K562 (cell line): ENCODE measurements around the gene MYCBP2. TPM values are rescaled to one million over a fixed set of nuclear protein-coding genes. Genes with fewer than 3 reads are reported as not detected.
A peak's percentile ranks its signal among the peaks of the same experiment; 100 is the strongest.

ENCODE experiments used
- CBFA2T3 ChIP-seq: fragments of 450-650 bp; IDR thresholded peaks from 2 replicates; pipeline ENCODE4 v1.6.1; 2017
- KLF6 ChIP-seq: fragments of 250-450 bp; sonication (Bioruptor Pico); IDR thresholded peaks from 2 replicates; pipeline ENCODE4 v1.4.0; 2020; ENCODE audit warnings: mild to moderate bottlenecking, moderate library complexity, borderline replicate concordance
- MBD2 ChIP-seq: sonication (generic); IDR thresholded peaks from 2 replicates; pipeline ENCODE4 v1.6.1; 2016; ENCODE audit warnings: low read depth, borderline replicate concordance
- MED1 ChIP-seq: sonication (generic); formaldehyde crosslinking; IDR thresholded peaks from 2 replicates; pipeline ENCODE4 v1.8.1; 2023; ENCODE audit warnings: missing genetic modification reagents, borderline replicate concordance
- NFIC ChIP-seq: fragments of 450-650 bp; IDR thresholded peaks from 2 replicates; pipeline ENCODE4 v1.6.1; 2017; ENCODE audit warnings: mild to moderate bottlenecking, inconsistent platforms
- NR2F6 ChIP-seq: fragments of 450-650 bp; formaldehyde crosslinking; IDR thresholded peaks from 2 replicates; pipeline ENCODE4 v1.4.0; 2020; ENCODE audit warnings: mild to moderate bottlenecking
- POLR2AphosphoS2 ChIP-seq: IDR thresholded peaks from 2 replicates; pipeline ENCODE4 v1.6.1; 2012; ENCODE audit warnings: low read length, improper control_type of control experiment
- PRPF4 ChIP-seq: fragments of 200-400 bp; formaldehyde crosslinking; IDR thresholded peaks from one replicate; pipeline ENCODE4 v1.6.1; 2017; ENCODE audit warnings: low read length, low read depth, mild to moderate bottlenecking; ENCODE audit not compliant: insufficient read depth, poor library complexity, severe bottlenecking
- TBP ChIP-seq: optimal IDR thresholded peaks from 2 replicates; pipeline ENCODE3; 2011; ENCODE audit warnings: low read depth, low read length, improper control_type of control experiment
- ZNF121 ChIP-seq: sonication (generic); formaldehyde crosslinking; conservative IDR thresholded peaks from 2 replicates; pipeline ENCODE4 v1.8.0; 2022; ENCODE audit warnings: missing genetic modification reagents
- ZNF165 ChIP-seq: fragments of 250-450 bp; sonication (Bioruptor Pico); IDR thresholded peaks from 2 replicates; pipeline ENCODE4 v1.4.0; 2020; ENCODE audit warnings: borderline replicate concordance
- polyA plus RNA-seq, 8 experiments: library from polyadenylated mRNA; depleted of rRNA in 4 of 8; stranded (reverse) in 5 of 8; unstranded in 3 of 8; fragments of >200 nt; fragmentation: Nextera tagmentation in 2 of 8; fragmentation: Illumina TruSeq in 1 of 8; extraction: Ambion mirVana in 2 of 8; extraction: Trizol in 1 of 8; gene quantifications; 2 replicates each; pipeline versions ENCODE4 v1.2.1 to v1.2.3, GENCODE V29; 2011 to 2014; ENCODE audit warnings: inconsistent platforms in 1 of 8, missing spikeins in 1 of 8
- total RNA-seq, 7 experiments: library from RNA; depleted of rRNA in 6 of 7; stranded (reverse); fragments of >200 nt in 6 of 7; fragmentation: Illumina TruSeq in 2 of 7; extraction: Trizol in 2 of 7; gene quantifications; 2 replicates each; pipeline versions ENCODE4 v1.2.1 to v1.2.3, GENCODE V29; 2011 to 2021; ENCODE audit warnings: low replicate concordance in 1 of 7
- TF ChIP-seq, protein P1 (sequence below): fragments of 450-650 bp; formaldehyde crosslinking; IDR thresholded peaks from 2 replicates; pipeline ENCODE4 v1.4.0; 2020; ENCODE audit warnings: mild to moderate bottlenecking, moderate library complexity
- TF ChIP-seq, protein P2 (sequence below): sonication (generic); formaldehyde crosslinking; IDR thresholded peaks from 2 replicates; pipeline ENCODE4 v1.8.0; 2022; ENCODE audit warnings: mild to moderate bottlenecking, low read depth, missing genetic modification reagents
- TF ChIP-seq, protein P3 (sequence below), 2 experiments: IDR thresholded peaks; 2 replicates each; pipeline ENCODE4 v1.6.1; 2011; ENCODE audit warnings: borderline replicate concordance in 1 of 2, control low read depth in 1 of 2, low read depth in 1 of 2, low read length in 1 of 2, mild to moderate bottlenecking in 1 of 2, mixed read lengths in 1 of 2, moderate library complexity in 1 of 2; ENCODE audit not compliant: insufficient read depth in 1 of 2, insufficient read length in 1 of 2, poor library complexity in 1 of 2, severe bottlenecking in 1 of 2; ENCODE audit errors: extremely low read depth in 1 of 2
- TF ChIP-seq, protein P4 (sequence below): sonication (generic); formaldehyde crosslinking; IDR thresholded peaks from 2 replicates; pipeline ENCODE4 v1.8.1; 2023; ENCODE audit warnings: missing genetic modification reagents, mild to moderate bottlenecking, borderline replicate concordance
- TF ChIP-seq, protein P5 (sequence below): fragments of 450-650 bp; formaldehyde crosslinking; IDR thresholded peaks from 2 replicates; pipeline ENCODE4 v1.4.0; 2022; ENCODE audit warnings: mild to moderate bottlenecking, moderate library complexity

The MYCBP2 gene
- total and polyA plus RNA-seq, 9 of the 15 experiments (the other 6 are each of a cell fraction or from before 2014, with no cell fraction given), result 13.2 to 47.2 (median 28.9) TPM

GRCh38 chr13:77026861-77027621 is 299.9 kb downstream of the MYCBP2 start, which contains the start of gene FBXL3 (continued):
- TF ChIP-seq TBP (peak; percentile 59), PRPF4 (no peak), ZNF121 (CRISPR knock-in tag) (no peak), KLF6 (no peak), NFIC (peak; percentile 26; the same call in 1 of the 2 replicates), CBFA2T3 (no peak), ZNF165 (no peak), NR2F6 (CRISPR knock-in tag) (no peak), MED1 (CRISPR knock-in tag) (no peak), POLR2AphosphoS2 (no peak), MBD2 (peak; percentile 52; the same call in 1 of the 2 replicates)
- TF ChIP-seq, protein P1, sequence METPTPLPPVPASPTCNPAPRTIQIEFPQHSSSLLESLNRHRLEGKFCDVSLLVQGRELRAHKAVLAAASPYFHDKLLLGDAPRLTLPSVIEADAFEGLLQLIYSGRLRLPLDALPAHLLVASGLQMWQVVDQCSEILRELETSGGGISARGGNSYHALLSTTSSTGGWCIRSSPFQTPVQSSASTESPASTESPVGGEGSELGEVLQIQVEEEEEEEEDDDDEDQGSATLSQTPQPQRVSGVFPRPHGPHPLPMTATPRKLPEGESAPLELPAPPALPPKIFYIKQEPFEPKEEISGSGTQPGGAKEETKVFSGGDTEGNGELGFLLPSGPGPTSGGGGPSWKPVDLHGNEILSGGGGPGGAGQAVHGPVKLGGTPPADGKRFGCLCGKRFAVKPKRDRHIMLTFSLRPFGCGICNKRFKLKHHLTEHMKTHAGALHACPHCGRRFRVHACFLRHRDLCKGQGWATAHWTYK (CRISPR knock-in tag), result peak; percentile 35; the same call in 1 of the 2 replicates
- TF ChIP-seq, protein P2, sequence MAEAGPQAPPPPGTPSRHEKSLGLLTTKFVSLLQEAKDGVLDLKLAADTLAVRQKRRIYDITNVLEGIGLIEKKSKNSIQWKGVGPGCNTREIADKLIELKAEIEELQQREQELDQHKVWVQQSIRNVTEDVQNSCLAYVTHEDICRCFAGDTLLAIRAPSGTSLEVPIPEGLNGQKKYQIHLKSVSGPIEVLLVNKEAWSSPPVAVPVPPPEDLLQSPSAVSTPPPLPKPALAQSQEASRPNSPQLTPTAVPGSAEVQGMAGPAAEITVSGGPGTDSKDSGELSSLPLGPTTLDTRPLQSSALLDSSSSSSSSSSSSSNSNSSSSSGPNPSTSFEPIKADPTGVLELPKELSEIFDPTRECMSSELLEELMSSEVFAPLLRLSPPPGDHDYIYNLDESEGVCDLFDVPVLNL, result no peak
- TF ChIP-seq, protein P3, sequence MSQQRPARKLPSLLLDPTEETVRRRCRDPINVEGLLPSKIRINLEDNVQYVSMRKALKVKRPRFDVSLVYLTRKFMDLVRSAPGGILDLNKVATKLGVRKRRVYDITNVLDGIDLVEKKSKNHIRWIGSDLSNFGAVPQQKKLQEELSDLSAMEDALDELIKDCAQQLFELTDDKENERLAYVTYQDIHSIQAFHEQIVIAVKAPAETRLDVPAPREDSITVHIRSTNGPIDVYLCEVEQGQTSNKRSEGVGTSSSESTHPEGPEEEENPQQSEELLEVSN (IDR thresholded peaks at IDR 0.05; ENCODE audit: borderline replicate concordance in 1 of 2, extremely low read depth in 1 of 2, insufficient read depth in 1 of 2, insufficient read length in 1 of 2, low read depth in 1 of 2, low read length in 1 of 2, poor library complexity in 1 of 2, severe bottlenecking in 1 of 2), result no peak
- TF ChIP-seq, protein P4, sequence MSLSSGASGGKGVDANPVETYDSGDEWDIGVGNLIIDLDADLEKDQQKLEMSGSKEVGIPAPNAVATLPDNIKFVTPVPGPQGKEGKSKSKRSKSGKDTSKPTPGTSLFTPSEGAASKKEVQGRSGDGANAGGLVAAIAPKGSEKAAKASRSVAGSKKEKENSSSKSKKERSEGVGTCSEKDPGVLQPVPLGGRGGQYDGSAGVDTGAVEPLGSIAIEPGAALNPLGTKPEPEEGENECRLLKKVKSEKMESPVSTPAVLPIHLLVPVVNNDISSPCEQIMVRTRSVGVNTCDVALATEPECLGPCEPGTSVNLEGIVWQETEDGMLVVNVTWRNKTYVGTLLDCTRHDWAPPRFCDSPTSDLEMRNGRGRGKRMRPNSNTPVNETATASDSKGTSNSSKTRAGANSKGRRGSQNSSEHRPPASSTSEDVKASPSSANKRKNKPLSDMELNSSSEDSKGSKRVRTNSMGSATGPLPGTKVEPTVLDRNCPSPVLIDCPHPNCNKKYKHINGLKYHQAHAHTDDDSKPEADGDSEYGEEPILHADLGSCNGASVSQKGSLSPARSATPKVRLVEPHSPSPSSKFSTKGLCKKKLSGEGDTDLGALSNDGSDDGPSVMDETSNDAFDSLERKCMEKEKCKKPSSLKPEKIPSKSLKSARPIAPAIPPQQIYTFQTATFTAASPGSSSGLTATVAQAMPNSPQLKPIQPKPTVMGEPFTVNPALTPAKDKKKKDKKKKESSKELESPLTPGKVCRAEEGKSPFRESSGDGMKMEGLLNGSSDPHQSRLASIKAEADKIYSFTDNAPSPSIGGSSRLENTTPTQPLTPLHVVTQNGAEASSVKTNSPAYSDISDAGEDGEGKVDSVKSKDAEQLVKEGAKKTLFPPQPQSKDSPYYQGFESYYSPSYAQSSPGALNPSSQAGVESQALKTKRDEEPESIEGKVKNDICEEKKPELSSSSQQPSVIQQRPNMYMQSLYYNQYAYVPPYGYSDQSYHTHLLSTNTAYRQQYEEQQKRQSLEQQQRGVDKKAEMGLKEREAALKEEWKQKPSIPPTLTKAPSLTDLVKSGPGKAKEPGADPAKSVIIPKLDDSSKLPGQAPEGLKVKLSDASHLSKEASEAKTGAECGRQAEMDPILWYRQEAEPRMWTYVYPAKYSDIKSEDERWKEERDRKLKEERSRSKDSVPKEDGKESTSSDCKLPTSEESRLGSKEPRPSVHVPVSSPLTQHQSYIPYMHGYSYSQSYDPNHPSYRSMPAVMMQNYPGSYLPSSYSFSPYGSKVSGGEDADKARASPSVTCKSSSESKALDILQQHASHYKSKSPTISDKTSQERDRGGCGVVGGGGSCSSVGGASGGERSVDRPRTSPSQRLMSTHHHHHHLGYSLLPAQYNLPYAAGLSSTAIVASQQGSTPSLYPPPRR (CRISPR knock-in tag), result no peak
- TF ChIP-seq, protein P5, sequence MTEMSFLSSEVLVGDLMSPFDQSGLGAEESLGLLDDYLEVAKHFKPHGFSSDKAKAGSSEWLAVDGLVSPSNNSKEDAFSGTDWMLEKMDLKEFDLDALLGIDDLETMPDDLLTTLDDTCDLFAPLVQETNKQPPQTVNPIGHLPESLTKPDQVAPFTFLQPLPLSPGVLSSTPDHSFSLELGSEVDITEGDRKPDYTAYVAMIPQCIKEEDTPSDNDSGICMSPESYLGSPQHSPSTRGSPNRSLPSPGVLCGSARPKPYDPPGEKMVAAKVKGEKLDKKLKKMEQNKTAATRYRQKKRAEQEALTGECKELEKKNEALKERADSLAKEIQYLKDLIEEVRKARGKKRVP, result no peak
